NCI-H345 (cell line): ENCODE data around the gene FBXO42.
A peak's percentile ranks its signal among the peaks of the same experiment; 100 is the strongest.
"Not testable (repeated sequence)": the region's sequence is repeated elsewhere in the genome, so short reads cannot be mapped to it uniquely, and the experiment has no call there.

Experiments used
- DNase-seq: peaks from one replicate; lab custom pipeline; 2025; lab: John Stamatoyannopoulos, UW

The FBXO42 gene

DNA sequence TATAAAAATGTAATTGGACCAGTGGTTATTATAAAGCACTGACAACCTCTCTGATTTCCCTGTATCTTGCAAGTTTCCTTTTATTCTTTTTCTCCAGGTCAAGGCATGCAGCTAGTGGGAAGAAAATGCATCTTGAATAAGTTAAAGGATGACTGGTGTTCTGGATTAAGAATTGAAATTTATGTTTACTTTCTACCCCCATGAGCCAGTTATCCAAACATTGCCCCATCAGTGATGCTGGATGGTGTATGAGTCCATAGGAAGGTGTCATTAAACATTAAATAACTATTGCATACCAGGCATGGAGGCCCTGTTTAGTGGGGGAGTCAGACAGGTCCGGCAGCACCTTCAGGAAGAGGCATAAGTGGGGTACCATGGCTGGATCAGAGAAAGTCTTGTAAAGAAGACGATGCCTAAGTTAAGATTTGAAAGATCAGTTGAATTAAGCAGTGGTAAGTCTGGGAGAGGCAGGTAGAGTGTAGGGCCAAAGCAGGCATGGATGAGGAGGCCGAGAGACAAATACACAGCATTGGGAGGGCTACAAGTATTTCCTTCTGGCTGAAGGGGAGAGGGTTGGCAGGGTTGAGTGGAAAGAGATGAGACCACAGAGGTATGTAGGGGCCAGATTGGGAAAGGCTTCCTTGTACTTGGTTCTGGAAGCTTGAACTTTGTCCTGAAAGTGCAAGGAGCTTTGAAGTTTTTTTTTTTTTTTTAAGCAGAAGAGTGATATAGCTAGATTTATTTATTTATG lies 20.4 kb upstream of the FBXO42 start:
- DNase-seq = no peak

DNA sequence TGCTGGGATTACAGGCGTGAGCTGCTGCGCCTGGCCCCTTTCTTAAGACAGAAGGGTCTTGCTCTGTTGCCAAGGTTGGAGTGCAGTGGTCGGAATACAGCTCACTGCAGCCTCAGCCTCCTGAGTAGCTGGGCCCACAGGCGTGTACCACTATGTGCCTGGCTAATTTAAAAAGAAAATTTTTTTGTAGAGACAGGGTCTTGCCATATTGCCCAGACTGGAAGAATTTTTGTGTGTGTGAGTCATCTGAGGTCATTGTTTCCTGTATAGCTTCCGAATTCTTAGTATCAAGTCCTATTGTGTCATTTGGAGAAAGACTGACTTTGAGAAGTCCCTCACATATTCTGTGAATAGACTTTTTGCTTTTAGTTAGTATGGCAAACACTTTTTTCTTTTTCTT lies 19.4 kb upstream of the FBXO42 start:
- no peak for DNase-seq

DNA sequence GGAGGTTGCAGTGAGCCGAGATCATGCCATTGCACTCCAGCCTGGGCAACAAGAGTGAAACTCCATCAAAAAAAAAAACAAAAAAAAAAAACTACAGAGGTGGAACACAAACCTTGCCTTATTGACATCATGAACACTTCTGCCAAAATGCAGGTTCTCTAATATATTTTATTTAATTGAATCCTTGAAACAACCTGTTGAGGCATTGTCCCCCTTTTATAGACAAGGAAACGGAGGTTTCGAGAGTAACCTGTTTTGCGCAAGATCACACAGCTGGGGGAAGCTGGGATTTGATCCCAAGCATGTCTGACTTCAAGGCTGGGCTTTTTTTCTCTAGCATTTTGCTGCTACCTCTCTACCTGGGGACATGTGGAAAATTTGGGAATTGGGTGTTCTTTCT lies 17.5 kb upstream of the FBXO42 start:
- no peak for DNase-seq

DNA sequence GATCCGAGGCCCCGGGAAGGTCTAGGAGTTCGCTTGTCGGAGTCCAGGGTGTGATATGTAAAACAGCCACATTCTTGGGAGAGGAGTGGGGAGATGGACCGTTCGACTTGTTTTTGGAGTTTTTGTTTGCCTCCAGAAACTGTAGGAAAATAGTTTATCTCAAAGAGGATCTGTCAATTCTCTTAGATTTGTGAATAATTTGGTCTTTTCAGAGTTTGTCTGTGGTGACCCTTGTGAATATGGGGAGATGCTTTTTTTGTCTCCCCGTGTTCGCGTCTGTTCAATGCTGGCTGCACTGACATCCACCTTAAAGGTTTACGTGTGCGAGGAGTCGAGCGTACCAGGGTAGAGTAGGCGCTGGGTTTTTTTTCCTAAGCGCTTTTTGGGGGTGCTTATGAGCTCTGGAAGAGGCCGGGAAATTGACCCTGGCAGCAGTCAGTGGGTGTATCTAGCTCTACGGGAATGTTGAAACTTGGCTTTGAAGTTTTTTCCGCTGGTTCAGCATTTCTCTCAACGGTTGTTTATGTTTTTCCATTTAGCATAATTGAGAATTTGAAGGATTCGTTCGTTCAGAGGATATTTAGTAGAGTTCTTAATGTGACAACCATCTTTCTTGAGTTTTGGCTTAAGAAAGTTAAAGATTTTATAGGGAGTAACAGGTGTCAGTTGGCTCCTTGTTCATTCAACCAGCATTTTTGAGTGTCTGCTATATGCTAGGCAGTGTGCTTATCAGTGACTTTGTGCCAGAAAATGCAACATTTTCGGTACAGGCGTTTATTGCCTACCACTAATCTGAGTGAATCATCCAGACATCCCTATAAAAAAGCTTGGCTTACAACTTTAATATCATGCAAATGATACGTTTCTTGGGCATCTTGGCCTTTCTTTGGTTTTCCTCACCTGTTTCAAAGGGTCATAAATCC lies 15.9 kb upstream of the FBXO42 start:
- no peak for DNase-seq

DNA sequence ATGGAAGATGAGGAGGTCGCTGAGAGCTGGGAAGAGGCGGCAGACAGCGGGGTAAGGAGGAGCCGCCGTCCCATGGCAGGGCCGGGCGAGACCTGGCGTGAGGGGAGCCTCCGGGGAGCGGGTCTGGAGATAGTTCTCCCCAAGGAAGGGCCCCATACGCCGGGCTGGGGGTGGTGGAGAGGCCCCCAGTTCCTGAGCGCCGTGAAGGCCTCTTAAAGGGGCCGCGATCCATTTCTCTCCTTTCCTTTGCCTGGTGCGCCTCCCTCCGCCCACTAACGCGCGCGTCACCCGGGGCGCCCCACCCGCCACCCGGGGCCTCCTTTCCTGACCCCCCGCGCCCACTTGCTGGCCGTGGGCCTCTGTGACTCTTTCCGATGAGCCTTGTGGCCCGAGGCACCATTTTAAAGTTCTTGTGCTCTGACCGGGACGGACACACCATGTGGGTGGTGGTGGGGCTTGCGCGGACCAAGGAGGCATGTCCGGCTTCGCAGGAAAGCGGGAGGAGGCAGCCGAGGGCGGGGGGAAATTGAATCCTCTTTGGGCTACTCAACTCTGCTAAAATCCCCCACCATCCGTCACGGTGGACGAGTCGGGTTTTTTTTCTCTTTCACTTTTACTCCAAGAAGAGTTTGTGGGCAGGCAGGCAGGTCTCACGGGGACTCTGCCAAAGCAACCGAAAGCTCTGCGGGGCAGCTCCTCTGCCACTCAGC lies 15.1 kb upstream of the FBXO42 start:
- DNase-seq = peak; percentile 72

DNA sequence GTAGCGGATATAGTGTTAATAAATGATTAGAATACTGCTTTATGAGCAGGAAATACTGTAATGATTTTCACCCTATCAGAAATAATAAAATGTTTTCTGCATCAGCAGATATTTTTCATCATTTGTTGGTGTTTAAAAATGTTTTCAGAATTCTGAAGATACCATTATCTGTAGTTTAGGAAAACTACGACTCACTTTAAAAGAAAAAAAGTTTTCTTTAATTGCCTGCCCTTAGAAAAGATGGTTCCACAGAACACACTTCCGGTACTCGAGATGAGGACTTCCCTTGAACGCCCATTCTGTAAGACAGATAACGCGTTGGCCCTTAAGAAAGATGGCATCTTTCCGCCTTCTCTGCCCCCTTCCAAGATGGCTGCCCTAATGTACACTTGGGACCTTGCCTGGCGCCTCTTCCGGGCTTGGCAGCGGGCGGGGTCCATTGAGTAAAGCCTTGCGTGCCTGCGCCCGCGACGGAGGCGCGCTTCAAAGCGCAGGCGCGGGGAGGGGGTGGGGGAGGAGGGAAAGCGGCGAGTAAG lies 14.5 kb upstream of the FBXO42 start, which contains the start of gene SZRD1:
TSS of gene SZRD1 (plus strand) at position 521 of the 536 bp plus-strand sequence. CDS start 16 bp downstream, outside the sequence.
- peak; percentile 99 for DNase-seq

DNA sequence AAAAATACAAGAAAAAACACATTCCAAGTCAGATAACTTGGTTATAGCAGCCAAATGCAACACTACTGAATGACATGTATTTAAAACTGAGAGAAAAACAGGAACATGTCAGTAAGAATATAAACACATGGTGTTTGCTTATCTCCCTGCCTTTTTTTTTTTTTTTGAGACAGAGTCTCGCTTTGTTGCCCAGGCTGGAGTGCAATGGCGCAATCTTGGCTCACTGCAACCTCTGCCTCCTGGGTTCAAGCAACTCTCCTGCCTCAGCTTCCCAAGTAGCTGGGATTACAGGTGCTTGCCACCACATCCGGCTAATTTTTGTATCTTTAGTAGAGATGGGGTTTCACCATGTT lies 12.8 kb upstream of the FBXO42 start:
- DNase-seq = not testable (repeated sequence)

DNA sequence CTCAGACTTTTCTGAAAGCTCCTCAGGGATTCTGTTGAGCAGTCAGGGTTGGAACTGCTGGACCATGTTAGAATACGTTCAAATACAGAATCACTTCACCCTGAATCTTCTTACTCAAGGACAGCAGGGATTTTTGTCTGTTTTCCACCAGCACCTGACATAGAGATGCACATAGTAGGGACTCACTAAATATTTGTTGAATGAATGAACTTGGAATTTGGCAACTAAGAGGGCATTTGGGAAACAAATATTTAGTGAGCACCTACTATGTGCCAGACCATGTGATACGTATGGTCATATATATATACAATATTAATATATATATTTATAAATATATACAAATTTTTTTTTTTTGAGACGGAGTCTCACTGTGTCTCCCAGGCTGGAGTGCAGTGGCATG lies 4.6 kb upstream of the FBXO42 start:
- DNase-seq = no peak

DNA sequence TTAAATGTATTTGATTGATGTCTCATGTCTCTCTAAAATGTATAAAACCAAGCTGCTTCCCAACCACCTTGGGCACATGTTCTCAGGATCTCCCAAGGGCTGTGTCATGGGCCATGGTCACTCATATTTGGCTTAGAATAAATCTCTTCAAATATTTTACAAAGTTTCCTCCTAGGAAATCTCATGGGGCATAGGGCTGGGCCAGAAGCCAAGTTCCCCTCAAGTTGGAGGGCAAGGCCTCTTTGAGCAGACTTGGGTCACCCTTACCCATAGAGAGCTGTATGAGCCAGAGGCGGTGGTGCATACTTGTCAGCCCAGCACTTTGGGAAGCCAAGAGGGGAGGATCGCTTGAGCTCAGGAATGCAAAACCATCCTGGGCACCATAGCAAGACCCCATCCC lies 2.3 kb upstream of the FBXO42 start:
- no peak for DNase-seq

DNA sequence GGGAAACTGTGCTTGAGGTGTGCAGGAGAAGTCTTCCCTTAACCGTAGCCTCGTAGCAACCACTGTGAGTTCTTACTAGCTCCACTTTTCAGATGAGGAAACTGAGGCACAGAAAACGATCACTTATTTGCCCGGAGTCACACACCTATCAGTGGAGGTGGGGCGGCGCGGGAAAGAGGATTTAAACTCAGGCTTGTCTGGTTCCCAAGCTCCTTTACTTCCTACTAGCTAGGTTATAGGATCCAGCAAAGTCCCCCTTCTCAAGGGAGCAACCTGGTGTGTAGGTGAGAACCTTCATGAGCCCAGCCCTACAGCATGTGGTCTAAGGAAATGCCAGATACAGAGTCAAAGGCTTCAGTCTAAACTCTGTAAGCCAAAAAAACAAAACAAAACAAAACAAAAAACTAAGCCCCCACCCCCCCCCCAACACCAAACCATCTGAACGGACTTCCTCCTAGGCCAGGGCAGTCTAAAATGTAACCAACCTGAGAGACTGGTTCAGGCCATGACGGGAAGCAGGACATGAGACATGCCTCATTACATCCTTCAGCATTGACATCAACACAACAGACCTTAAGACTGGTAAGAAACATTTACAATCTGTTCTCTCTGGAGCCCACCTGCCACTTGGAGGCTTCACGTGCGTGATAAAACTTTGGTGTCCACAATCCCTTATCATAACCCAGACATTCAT lies 709 bp upstream of the FBXO42 start:
- no peak for DNase-seq

DNA sequence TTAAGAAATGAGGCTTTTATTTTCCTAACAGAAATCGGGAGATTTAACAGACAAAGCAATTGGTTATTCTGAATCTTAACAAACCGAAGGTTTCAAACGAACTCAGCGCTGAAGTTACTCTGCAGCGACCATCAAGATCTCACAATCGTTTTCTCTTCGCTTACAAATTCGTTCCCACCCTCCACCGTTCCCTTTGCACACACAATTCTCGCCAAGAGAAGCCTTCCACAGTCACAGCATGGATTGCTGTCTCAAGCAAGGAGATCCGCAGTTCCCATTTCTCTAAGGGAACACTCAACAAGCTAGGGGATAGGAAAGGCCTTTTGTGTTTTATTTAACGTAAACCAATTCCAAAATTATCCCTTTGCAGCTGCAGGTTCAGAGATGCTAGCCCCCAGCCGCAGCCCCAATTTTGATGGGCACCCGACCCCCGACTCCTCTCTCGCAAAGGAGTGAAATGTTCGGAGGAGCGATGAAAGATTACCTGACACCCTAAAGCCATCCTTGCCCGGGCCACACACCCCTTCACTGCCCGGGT lies 755 bp downstream of the FBXO42 start:
- DNase-seq = peak; percentile 6

DNA sequence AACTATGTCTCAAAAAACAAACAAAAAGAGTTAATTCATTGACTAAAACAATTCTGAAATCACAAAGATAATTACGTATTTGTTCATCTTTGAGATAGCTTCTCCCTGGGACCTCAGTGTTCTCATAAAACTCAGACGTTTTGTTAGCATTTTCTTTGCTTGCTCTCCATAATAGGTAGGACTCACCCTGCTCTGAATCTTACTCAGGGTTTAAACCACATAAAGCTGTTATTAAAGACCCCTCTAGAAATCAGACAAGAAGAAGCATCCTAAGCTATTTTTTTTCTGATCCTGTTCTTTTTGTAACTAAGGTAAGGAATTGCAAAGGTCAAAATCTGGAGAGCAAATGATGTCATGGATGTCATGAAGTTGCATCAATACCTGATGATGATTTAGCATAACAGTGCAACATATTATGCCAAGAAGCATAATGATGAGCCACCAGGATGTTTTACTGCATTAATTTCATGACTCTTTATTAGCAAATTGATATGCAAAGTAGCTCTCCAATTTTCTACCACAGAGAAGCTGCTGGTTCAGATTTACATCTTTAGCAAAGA lies 2.4 kb downstream of the FBXO42 start:
- no peak for DNase-seq

DNA sequence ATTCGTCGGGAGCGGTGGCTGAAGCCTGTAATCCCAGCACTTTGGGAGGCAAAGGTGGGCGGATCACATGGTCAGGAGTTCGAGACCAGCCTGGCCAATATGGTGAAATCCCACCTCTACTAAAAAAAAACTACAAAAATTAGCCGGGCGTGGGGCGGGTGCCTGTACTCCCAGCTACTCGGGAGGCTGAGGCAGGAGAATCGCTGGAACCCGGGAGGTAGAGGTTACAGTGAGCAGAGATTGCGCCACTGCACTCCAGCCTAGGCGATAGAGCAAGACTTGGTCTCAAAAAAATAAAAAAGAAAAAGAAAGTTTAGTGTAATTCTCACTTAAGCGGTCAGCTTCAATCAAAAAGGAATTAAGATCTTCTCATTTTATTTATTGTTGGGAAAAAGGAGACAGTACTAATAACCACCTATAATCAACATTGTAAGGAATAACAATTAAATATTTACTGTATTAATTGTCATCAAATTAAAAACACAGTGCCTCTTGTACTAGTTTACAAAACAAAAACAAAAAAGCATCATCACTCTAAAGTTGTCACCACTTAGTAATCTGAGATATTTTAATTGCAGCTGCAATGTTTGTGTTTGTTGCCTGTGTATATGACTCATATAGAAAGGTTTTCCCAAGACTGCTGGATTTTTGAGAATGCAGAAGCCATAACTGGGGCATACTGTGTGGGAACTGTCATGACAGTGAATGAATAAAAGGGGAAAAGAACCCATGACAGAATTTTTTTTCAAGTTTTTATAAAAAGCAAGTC lies 3.7 kb downstream of the FBXO42 start:
- DNase-seq = no peak

DNA sequence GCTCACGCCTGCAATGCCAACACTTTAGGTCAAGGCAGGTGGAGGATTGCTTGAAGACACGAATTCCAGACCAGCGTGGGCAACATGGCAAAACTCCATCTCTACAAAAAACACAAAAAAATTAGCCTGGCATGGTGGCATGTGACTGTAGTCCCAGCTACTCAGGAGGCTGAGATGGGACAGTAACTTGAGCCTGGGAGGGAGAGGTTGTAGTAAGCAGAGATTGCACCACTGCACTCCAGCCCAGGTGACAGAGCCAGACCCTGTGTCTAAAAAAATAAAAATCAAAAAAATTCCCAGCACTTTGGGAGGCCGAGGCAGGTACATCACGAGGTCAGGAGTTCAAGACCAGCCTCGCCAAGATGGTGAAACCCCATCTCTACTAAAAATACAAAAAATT lies 9.0 kb downstream of the FBXO42 start:
- not testable (repeated sequence) for DNase-seq

DNA sequence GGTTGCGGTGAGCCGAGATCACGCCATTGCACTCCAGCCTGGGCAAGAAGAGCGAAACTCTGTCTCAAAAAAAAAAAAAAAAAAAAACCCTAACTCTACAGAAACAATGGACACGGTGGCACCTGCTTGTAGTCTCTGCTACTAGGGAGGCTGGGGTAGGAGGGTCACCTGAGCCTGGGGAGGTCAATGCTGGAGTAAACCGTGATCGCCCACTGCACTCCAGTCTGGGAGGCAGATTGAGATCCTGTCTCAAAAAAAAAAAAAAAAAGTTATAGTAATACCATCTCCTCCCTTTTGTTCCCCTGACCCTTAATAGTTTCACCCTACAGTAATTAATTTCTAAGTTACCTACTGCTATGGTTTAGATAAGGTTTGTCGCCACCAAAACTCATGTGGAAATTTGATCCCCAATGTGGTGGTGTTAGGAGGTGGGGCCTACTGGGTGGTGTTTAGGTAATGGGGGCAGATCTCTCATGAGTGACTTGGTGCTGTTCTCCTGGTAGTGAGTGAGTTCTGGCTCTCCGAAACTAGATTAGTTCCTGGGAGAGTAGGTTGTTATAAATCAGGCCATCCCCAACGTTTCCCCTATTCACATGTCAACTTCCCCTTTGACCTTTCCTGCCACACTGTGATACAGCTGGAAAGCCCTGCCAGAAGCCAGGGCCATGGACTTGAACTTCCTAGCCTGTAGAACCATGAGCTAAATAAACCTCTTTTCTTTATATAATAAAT lies 9.8 kb downstream of the FBXO42 start:
- no peak for DNase-seq

DNA sequence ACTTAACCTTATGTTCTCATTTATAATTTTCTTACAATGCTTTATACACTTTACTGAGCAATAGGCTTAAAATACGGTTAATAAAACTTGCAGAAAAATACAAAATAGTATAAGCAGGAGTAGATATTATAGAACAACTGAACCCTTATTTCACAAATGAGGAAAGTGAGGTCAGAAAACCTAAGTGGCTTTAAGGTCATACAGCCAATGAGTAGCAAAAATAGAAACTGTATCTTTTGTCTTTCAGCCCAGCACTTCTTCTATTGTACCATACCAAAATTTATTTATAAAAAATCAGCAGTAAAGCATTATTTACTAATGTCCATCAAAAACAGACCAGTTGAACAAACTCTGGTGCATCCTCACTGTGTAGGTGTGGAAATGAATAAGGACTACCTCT lies 11.6 kb downstream of the FBXO42 start:
- no peak for DNase-seq

DNA sequence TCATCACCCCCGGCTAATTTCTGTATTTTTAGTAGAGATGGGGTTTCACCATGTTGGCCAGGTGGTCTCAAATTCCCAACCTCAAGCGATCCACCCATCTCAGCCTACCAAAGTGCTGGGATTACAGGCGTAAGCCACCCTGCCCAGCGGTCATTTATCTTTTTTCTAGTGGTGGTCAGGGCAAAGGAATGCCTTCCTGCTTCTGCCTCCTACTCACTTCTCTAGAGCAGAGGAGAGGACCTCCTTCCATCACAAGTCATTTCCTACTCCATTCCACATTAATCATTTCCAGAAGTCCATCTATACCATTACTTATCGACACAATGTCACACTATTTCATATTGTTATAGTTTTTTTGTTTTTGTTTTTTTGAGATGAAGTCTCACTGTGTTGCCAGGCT lies 13.3 kb downstream of the FBXO42 start:
- DNase-seq = no peak

DNA sequence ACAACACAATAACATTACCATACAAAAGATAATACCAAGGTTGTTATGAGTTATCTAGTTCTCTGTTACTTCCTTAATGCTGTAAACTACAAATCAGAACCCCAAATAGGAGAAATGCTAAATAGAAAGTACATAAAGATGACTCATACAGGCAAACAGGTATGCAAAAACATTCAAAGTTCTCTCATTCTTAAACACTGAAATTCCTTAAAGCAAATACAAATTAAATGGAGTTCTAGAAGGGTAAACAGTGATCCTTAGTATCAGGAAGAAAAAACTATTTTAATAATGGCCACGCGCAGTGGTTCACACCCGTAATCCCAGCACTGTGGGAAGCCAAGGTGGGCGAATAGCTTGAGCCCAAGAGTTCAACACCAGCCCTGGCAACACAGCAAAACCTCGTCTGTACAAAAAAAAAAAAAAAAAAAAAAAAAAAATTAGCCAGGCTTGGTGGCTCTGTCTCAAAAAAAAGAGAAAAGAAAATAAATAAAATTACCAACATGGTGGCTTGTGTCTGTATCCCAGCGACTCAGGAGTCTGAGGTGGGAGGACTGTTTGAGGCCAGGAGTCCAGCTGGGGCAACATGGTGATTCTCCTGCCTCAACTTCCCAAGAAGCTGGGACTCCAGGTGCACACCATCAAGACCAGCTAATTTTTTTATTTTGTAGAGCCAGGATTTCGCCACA lies 17.5 kb downstream of the FBXO42 start:
- no peak for DNase-seq

DNA sequence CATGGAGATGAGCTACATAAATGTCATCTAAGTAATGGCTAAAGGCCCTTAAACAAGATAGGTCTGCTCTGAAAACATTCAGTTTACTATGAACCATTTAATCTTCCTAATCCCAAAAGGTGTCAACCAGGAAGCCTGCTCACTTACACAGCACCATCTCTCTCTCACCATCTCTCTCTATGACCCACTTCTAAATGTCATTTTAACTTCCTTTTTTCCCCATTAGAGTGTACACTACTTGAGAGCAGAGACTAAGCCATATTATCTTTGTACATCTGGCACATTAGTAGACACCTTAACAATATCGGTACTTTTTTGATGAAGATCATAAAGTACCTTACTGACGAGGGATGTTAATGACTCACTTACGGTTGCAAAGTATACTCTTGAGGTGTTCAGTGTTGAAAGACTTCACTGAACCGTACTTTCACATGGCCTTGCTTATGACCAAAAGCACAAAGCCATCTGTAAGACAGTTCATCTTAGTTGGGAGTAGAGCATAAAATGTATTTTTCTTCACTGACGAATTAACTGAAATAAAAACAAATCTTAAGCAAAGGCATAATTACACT lies 25.4 kb downstream of the FBXO42 start:
- no peak for DNase-seq
